RWPE2 (cell line): ENCODE data around the gene MDK.

Source experiments
- ATAC-seq: fragments of 200-7000 bp; cut with Tn5 transposase; 3 replicates; pipeline ENCODE4 v1.9.1; 2021; ENCODE audit warnings: low read depth
- DNase-seq: peaks from one replicate; pipeline ENCODE4 v3.0.0-alpha.2; 2020; ENCODE audit warnings: low spot score
- H3K27ac ChIP-seq: fragments of 450-650 bp; 2 replicates; pipeline ENCODE4 v1.5.1; 2017; ENCODE audit warnings: mild to moderate bottlenecking; ENCODE audit not compliant: poor library complexity, severe bottlenecking
- H3K27me3 ChIP-seq: fragments of 250-450 bp; sonication (Bioruptor Pico); 2 replicates; pipeline ENCODE4 v1.5.1; 2021; ENCODE audit warnings: mild to moderate bottlenecking, moderate library complexity; ENCODE audit not compliant: insufficient read depth, poor library complexity, severe bottlenecking
- H3K36me3 ChIP-seq: fragments of 250-450 bp; sonication (Bioruptor Pico); 2 replicates; pipeline ENCODE4 v1.5.1; 2020; ENCODE audit warnings: low read depth, mild to moderate bottlenecking, moderate library complexity
- H3K4me1 ChIP-seq: fragments of 250-450 bp; sonication (Bioruptor Pico); 2 replicates; pipeline ENCODE4 v1.5.1; 2021; ENCODE audit warnings: mild to moderate bottlenecking, moderate library complexity; ENCODE audit not compliant: insufficient read depth, poor library complexity, severe bottlenecking
- H3K4me3 ChIP-seq: fragments of 250-450 bp; sonication (Bioruptor Pico); 2 replicates; pipeline ENCODE4 v1.5.1; 2021; ENCODE audit warnings: mild to moderate bottlenecking, moderate library complexity; ENCODE audit not compliant: severe bottlenecking
- H3K9me3 ChIP-seq: fragments of 250-450 bp; sonication (Bioruptor Pico); 2 replicates; pipeline ENCODE4 v1.5.1; 2021; ENCODE audit warnings: mild to moderate bottlenecking, moderate library complexity; ENCODE audit not compliant: severe bottlenecking
- TF ChIP-seq, protein P1 (sequence below): fragments of 450-650 bp; IDR thresholded peaks from one replicate; pipeline ENCODE4 v1.5.1; 2017; ENCODE audit warnings: mild to moderate bottlenecking, moderate library complexity; ENCODE audit not compliant: poor library complexity, severe bottlenecking

MDK gene

GRCh38 chr11:46359953-46360352, 21.5 kb upstream of the MDK start:
- DNase-seq (no peak), ATAC-seq (no peak)
- no peak overlapping the region for H3K27ac ChIP-seq
- peaks cover 6% of the 10 kb centered on the region for H3K36me3 ChIP-seq
- H3K9me3 ChIP-seq: no peaks in the 10 kb centered on the region
- peaks cover 33% of the 10 kb centered on the region for H3K4me1 ChIP-seq
- TF ChIP-seq, protein P1, sequence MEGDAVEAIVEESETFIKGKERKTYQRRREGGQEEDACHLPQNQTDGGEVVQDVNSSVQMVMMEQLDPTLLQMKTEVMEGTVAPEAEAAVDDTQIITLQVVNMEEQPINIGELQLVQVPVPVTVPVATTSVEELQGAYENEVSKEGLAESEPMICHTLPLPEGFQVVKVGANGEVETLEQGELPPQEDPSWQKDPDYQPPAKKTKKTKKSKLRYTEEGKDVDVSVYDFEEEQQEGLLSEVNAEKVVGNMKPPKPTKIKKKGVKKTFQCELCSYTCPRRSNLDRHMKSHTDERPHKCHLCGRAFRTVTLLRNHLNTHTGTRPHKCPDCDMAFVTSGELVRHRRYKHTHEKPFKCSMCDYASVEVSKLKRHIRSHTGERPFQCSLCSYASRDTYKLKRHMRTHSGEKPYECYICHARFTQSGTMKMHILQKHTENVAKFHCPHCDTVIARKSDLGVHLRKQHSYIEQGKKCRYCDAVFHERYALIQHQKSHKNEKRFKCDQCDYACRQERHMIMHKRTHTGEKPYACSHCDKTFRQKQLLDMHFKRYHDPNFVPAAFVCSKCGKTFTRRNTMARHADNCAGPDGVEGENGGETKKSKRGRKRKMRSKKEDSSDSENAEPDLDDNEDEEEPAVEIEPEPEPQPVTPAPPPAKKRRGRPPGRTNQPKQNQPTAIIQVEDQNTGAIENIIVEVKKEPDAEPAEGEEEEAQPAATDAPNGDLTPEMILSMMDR: no peak
- no peak overlapping the region for H3K4me3 ChIP-seq
- H3K27me3 ChIP-seq: no peaks in the 10 kb centered on the region

DNA sequence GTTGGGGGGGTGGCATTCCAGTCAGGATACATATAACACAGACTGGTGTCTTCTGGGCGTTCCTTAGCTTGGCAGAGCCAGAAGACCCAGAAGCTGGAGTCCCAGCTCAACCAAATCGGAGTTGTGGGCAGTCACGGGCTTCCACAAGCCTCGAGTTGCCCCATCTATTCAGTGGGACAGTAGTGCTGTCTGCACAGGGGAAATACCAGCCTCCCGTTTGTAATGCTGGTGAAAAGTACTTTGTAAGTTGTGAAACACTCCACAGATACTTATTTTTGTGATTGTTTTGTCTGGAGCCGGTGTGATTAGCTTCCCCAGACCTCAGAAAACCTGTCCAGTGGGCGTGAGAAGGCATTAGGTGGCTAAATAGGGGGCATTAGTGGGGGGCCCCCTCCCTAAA, 20.6 kb upstream of the MDK start:
- ATAC-seq: no peak
- Histone ChIP-seq H3K27me3 (no peaks in the 10 kb centered on the region), H3K27ac (no peak overlapping the region), H3K36me3 (peaks cover 5% of the 10 kb centered on the region), H3K4me1 (peaks cover 33% of the 10 kb centered on the region), H3K4me3 (no peak overlapping the region), H3K9me3 (no peaks in the 10 kb centered on the region)
- TF ChIP-seq, protein P1: no peak
- DNase-seq: no peak

GRCh38 chr11:46361283-46362155, 19.9 kb upstream of the MDK start:
- TF ChIP-seq, protein P1: no peak
- Histone ChIP-seq H3K36me3 (no peaks in the 10 kb centered on the region), H3K9me3 (no peaks in the 10 kb centered on the region), H3K27me3 (no peaks in the 10 kb centered on the region), H3K4me1 (peaks cover 29% of the 10 kb centered on the region), H3K27ac (peak overlapping the region; percentile 59), H3K4me3 (no peak overlapping the region)
- DNase-seq (no peak), ATAC-seq (no peak)

GRCh38 chr11:46362156-46363030, 19.1 kb upstream of the MDK start:
- DNase-seq (no peak), ATAC-seq (no peak)
- H3K36me3 ChIP-seq: no peaks in the 10 kb centered on the region
- peak overlapping the region; percentile 59 for H3K27ac ChIP-seq
- peaks cover 20% of the 10 kb centered on the region for H3K4me1 ChIP-seq
- no peaks in the 10 kb centered on the region for H3K27me3 ChIP-seq
- H3K4me3 ChIP-seq: no peak overlapping the region
- no peaks in the 10 kb centered on the region for H3K9me3 ChIP-seq
- TF ChIP-seq, protein P1: no peak
